LNCAP (cell line): ENCODE results near the gene ERCC8.

Experiments used
- TF ChIP-seq, protein P1 (sequence below): fragments of 450-650 bp; IDR thresholded peaks from 2 replicates; pipeline ENCODE4 v1.5.1; 2017; ENCODE audit warnings: mild to moderate bottlenecking

Gene ERCC8

DNA sequence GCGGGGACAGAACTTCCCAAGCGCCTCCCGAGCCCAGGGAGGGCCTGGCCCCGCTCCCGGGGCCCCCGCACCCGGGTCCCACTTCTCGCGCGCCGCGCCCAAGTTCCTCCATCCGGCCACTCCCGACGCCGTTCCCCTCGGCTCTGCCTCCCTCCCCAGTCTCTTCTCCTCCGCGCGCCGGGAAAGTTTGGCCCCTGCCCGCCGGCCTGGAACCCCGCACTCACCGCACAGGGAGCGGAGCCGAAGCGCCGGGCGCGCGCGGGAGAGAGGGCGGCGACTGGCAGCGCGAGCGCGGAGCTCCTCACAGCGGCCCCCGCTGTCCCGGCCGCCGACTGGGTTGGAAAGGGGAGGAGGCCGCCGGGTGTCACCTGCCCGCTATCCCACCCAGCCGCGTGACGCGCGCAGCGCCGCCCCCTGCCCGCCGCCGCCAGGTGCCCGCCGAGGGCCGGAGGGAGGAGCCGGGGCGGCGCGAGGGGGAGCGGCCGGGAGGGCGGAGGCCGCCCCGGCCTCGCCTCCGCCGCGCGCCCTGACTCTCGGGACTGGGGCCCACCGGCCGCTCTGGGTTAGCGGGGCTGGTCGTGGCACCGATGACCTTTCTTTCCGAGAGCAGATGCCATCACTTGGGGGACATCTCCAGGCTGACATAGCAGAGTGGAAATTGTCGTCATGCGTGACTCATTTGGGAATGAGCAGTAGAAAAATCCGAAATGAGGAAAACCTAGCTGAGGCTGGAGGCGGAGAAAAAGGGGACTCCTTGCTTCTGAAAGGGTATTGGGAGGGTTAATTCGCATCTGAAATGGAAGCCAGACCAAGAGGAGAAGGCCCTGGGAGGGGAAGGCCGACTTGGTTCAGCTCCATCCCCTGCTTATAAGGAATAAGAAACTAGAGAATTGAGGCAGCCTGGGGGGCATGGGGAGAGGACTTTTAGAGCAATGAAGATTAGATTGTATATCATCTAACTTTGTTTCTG is 100.6 kb downstream of the ERCC8 start, which contains the start of gene ELOVL7:
Gene ELOVL7, minus strand, starts transcription at position 334 of the 970 bp plus-strand sequence. CDS start 56,872 bp downstream, outside the sequence.
- TF ChIP-seq, protein P1, sequence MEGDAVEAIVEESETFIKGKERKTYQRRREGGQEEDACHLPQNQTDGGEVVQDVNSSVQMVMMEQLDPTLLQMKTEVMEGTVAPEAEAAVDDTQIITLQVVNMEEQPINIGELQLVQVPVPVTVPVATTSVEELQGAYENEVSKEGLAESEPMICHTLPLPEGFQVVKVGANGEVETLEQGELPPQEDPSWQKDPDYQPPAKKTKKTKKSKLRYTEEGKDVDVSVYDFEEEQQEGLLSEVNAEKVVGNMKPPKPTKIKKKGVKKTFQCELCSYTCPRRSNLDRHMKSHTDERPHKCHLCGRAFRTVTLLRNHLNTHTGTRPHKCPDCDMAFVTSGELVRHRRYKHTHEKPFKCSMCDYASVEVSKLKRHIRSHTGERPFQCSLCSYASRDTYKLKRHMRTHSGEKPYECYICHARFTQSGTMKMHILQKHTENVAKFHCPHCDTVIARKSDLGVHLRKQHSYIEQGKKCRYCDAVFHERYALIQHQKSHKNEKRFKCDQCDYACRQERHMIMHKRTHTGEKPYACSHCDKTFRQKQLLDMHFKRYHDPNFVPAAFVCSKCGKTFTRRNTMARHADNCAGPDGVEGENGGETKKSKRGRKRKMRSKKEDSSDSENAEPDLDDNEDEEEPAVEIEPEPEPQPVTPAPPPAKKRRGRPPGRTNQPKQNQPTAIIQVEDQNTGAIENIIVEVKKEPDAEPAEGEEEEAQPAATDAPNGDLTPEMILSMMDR = peak; percentile 54

DNA sequence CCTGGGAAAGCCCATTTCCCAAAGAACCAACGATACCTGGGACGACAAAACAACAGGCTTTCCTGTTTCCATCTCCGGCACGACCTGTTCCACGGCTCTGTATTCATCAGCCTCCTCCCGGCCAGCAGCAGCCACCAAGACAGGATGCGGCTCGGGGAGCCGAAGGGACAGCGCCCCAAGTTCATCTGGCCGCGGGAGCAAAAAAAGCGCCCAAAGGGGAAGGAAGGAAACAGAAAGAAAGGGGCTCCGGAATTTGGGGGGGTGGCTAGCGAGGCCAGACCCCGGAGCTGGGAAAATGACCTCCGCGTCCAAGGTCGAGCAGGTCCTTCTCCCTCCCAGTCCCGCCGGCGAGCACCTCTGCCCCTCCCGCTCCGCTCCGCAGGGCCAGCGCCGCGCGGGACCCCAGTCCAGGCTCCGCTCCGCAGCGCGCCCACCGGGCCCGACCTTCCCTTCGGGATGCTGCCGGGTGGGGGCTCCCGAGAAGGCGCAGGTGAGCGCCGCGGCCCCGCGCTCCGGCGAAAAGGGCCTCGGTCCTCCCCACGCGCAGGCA is 101.4 kb downstream of the ERCC8 start:
- TF ChIP-seq, protein P1 = no peak

DNA sequence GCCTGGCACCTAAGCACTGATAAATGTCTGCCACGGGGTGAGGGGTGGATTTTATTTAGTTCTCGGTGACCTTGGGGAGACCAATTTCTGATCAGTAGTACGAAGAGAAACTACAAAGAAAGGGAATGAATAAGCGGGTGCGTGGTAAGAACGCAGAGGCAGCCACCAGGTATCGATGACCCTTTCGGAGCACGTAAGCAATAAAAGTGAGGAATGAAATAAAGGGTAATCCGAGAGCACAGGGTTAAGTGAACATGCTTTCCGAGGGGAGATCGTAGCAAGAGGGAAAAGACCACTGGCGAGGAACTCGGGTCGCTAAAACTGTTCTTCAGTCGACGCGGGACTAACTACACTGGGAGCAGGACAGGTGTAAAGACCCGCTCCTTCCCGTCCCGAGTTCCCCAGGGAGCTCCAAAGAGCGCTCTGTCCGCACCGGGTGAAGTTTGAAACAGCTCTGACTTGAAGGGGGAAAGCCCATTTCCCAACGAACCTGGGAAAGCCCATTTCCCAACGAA is 101.9 kb downstream of the ERCC8 start:
- TF ChIP-seq, protein P1 = no peak

DNA sequence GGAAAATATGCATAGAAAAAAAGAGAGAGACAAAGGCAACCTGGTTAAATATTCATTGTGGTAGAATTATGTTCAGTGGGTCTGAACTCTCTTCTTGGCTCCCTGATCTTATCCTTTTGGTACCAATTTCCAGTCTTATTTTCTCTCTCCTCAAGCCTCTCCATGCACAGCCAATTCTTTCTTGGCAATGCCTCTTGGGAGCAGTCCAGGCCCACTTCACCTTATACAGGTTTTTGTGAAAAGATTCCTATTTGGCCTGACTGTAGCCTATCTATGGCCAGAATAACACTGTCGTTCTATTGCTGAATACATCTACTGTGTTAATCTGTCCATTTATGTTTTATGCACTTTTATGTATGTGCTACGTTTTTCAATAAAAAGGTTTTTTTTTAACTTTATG is 103.5 kb downstream of the ERCC8 start:
- TF ChIP-seq, protein P1 = no peak

DNA sequence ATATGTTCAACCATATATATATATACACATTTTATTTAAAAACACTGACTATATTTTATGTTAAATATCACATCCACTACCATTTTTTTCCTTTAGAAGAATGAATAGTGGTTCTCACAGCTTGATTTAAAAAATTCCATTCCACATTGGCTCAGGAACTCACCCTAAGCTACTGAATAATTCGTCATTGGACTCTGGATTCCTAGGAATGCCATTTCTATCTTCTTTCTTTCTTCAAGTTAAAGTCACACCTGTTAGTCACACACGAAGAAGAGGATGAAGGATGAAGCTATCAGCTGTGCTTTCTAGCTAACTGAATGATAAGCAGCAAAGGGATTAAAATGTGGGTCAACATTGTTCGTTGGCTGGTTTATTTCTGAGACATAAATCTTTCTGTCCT is 108.7 kb downstream of the ERCC8 start:
- TF ChIP-seq, protein P1 = no peak

DNA sequence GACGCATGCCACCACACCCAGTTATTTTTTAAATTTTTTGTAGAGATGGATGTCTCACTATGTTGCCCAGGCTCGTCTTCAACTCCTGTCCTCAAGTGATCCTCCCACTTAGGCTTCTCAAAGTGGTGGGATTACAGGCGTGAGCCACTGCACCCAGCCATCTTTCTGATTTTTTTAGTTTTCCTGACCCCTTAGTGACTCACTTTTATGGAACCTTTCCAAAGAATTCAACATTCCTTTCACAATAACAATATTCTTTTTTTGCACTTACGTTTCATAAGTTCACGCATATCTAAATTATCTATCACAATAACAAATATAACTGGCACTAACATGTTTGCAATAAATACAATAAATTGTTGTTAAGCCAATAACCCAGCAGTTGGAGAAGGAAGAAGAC is 109.3 kb downstream of the ERCC8 start:
- TF ChIP-seq, protein P1 = no peak

DNA sequence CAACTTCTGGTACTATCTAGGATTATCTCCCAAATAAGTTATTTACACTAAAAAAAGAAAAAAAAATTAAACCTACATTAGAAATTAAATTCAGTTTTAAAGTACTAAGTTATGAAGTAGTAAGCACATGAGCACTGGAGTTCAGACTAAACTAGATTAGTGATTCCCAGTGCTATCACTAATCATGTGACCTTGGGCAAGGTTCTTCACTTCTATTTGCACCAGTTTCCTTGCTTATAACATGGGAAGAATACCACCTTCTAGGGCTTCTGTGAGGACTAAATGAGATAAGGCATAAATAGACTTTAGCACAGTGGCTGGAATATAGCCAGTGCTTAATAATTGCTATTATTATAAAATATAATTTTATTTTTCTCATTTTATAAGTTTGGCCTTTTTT is 111.3 kb downstream of the ERCC8 start:
- TF ChIP-seq, protein P1 = no peak
